ENCODE data around the gene ATF6B. TPM values are rescaled to one million over a fixed set of nuclear protein-coding genes. Genes with fewer than 3 reads are reported as not detected.

ATF6B gene
- total and polyA plus RNA-seq, 2 of the 13 experiments (the other 11 are each of a cell fraction or from before 2014, with no cell fraction given), result 18.1 to 44.0 TPM

GRCh38 chr6:32177183-32177787, 49.2 kb upstream of the ATF6B start (continued):
- TF ChIP-seq SYNCRIP (IDR thresholded peaks at IDR 0.05; ENCODE audit: insufficient read depth, low read depth, low read length), result no peak
- TF ChIP-seq XRCC5 (optimal IDR thresholded peaks at IDR 0.05; ENCODE audit: low read length), result peak; percentile 9
- TF ChIP-seq MTF1 (CRISPR knock-in tag; IDR thresholded peaks at IDR 0.05), result no peak
- TF ChIP-seq ZSCAN9 (CRISPR knock-in tag; IDR thresholded peaks at IDR 0.05; ENCODE audit: borderline replicate concordance), result 0 out of 2 replicates have a peak, but pooled peaks have one; percentile 30
- TF ChIP-seq GATA4 (IDR thresholded peaks at IDR 0.05; ENCODE audit: borderline replicate concordance, low read depth), result no peak; the same call in 1 of the 2 replicates
- TF ChIP-seq, protein P1, sequence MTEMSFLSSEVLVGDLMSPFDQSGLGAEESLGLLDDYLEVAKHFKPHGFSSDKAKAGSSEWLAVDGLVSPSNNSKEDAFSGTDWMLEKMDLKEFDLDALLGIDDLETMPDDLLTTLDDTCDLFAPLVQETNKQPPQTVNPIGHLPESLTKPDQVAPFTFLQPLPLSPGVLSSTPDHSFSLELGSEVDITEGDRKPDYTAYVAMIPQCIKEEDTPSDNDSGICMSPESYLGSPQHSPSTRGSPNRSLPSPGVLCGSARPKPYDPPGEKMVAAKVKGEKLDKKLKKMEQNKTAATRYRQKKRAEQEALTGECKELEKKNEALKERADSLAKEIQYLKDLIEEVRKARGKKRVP (CRISPR knock-in tag; IDR thresholded peaks at IDR 0.05), result no peak
- TF ChIP-seq SIN3B (IDR thresholded peaks at IDR 0.05; ENCODE audit: low read length), result peak; percentile 48; the same call in 1 of the 2 replicates
- no peak for TF ChIP-seq ZNF225 (CRISPR knock-in tag; IDR thresholded peaks at IDR 0.05)
- no peak for TF ChIP-seq ZNF724P (CRISPR knock-in tag; IDR thresholded peaks at IDR 0.05; ENCODE audit: borderline replicate concordance)
- peak; percentile 82 for TF ChIP-seq CREB1 (IDR thresholded peaks at IDR 0.05)
- peak; percentile 84 for TF ChIP-seq CREB1 (CRISPR knock-in tag; IDR thresholded peaks at IDR 0.05)
- TF ChIP-seq, protein P2, sequence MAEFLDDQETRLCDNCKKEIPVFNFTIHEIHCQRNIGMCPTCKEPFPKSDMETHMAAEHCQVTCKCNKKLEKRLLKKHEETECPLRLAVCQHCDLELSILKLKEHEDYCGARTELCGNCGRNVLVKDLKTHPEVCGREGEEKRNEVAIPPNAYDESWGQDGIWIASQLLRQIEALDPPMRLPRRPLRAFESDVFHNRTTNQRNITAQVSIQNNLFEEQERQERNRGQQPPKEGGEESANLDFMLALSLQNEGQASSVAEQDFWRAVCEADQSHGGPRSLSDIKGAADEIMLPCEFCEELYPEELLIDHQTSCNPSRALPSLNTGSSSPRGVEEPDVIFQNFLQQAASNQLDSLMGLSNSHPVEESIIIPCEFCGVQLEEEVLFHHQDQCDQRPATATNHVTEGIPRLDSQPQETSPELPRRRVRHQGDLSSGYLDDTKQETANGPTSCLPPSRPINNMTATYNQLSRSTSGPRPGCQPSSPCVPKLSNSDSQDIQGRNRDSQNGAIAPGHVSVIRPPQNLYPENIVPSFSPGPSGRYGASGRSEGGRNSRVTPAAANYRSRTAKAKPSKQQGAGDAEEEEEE (CRISPR knock-in tag; IDR thresholded peaks at IDR 0.05; ENCODE audit: borderline replicate concordance), result 0 out of 2 replicates have a peak, but pooled peaks have one; percentile 21
- 0 out of 2 replicates have a peak, but pooled peaks have one; percentile 56 for TF ChIP-seq ZMYM3 (CRISPR knock-in tag; IDR thresholded peaks at IDR 0.05)
- no peak for TF ChIP-seq MAZ (IDR thresholded peaks at IDR 0.05; ENCODE audit: borderline replicate concordance, low read depth, low read length)
- TF ChIP-seq MAZ (CRISPR knock-in tag; IDR thresholded peaks at IDR 0.05; ENCODE audit: low read depth), result peak; percentile 85; the same call in 1 of the 2 replicates
- TF ChIP-seq FLYWCH1 (CRISPR knock-in tag; IDR thresholded peaks at IDR 0.05), result no peak
- TF ChIP-seq, protein P3, sequence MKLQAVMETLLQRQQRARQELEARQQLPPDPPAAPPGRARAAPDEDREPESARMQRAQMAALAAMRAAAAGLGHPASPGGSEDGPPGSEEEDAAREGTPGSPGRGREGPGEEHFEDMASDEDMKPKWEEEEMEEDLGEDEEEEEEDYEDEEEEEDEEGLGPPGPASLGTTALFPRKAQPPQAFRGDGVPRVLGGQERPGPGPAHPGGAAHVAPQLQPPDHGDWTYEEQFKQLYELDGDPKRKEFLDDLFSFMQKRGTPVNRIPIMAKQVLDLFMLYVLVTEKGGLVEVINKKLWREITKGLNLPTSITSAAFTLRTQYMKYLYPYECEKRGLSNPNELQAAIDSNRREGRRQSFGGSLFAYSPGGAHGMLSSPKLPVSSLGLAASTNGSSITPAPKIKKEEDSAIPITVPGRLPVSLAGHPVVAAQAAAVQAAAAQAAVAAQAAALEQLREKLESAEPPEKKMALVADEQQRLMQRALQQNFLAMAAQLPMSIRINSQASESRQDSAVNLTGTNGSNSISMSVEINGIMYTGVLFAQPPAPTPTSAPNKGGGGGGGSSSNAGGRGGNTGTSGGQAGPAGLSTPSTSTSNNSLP (IDR thresholded peaks at IDR 0.05; ENCODE audit: low read depth, low read length), result no peak; the same call in 1 of the 2 replicates
- TF ChIP-seq ADNP (CRISPR knock-in tag; IDR thresholded peaks at IDR 0.05), result no peak
- TF ChIP-seq ZNF790 (CRISPR knock-in tag; IDR thresholded peaks at IDR 0.05; ENCODE audit: borderline replicate concordance), result no peak
- TF ChIP-seq FOSL2 (CRISPR knock-in tag; IDR thresholded peaks at IDR 0.05), result no peak
- TF ChIP-seq, protein P4, sequence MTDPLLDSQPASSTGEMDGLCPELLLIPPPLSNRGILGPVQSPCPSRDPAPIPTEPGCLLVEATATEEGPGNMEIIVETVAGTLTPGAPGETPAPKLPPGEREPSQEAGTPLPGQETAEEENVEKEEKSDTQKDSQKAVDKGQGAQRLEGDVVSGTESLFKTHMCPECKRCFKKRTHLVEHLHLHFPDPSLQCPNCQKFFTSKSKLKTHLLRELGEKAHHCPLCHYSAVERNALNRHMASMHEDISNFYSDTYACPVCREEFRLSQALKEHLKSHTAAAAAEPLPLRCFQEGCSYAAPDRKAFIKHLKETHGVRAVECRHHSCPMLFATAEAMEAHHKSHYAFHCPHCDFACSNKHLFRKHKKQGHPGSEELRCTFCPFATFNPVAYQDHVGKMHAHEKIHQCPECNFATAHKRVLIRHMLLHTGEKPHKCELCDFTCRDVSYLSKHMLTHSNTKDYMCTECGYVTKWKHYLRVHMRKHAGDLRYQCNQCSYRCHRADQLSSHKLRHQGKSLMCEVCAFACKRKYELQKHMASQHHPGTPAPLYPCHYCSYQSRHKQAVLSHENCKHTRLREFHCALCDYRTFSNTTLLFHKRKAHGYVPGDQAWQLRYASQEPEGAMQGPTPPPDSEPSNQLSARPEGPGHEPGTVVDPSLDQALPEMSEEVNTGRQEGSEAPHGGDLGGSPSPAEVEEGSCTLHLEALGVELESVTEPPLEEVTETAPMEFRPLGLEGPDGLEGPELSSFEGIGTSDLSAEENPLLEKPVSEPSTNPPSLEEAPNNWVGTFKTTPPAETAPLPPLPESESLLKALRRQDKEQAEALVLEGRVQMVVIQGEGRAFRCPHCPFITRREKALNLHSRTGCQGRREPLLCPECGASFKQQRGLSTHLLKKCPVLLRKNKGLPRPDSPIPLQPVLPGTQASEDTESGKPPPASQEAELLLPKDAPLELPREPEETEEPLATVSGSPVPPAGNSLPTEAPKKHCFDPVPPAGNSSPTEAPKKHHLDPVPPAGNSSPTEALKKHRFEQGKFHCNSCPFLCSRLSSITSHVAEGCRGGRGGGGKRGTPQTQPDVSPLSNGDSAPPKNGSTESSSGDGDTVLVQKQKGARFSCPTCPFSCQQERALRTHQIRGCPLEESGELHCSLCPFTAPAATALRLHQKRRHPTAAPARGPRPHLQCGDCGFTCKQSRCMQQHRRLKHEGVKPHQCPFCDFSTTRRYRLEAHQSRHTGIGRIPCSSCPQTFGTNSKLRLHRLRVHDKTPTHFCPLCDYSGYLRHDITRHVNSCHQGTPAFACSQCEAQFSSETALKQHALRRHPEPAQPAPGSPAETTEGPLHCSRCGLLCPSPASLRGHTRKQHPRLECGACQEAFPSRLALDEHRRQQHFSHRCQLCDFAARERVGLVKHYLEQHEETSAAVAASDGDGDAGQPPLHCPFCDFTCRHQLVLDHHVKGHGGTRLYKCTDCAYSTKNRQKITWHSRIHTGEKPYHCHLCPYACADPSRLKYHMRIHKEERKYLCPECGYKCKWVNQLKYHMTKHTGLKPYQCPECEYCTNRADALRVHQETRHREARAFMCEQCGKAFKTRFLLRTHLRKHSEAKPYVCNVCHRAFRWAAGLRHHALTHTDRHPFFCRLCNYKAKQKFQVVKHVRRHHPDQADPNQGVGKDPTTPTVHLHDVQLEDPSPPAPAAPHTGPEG (CRISPR knock-in tag; IDR thresholded peaks at IDR 0.05), result no peak

Data from HepG2 (cell line).